ENCODE measurements around the gene KRT38. TPM values are rescaled to one million over a fixed set of nuclear protein-coding genes. Genes with fewer than 3 reads are reported as not detected.
A peak's percentile ranks its signal among the peaks of the same experiment; 100 is the strongest.

KRT38 gene
- total RNA-seq, 4 donors from 2014 or later, result not detected

- TF ChIP-seq, protein P1, sequence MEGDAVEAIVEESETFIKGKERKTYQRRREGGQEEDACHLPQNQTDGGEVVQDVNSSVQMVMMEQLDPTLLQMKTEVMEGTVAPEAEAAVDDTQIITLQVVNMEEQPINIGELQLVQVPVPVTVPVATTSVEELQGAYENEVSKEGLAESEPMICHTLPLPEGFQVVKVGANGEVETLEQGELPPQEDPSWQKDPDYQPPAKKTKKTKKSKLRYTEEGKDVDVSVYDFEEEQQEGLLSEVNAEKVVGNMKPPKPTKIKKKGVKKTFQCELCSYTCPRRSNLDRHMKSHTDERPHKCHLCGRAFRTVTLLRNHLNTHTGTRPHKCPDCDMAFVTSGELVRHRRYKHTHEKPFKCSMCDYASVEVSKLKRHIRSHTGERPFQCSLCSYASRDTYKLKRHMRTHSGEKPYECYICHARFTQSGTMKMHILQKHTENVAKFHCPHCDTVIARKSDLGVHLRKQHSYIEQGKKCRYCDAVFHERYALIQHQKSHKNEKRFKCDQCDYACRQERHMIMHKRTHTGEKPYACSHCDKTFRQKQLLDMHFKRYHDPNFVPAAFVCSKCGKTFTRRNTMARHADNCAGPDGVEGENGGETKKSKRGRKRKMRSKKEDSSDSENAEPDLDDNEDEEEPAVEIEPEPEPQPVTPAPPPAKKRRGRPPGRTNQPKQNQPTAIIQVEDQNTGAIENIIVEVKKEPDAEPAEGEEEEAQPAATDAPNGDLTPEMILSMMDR (IDR thresholded peaks at IDR 0.05), result no peak
- no peak for DNase-seq (ENCODE audit: low spot score)
- ATAC-seq (ENCODE audit: low FRiP score), result no peak
Measured at GRCh38 chr17:41452281-41452680, 11.5 kb upstream of the KRT38 start.

DNA sequence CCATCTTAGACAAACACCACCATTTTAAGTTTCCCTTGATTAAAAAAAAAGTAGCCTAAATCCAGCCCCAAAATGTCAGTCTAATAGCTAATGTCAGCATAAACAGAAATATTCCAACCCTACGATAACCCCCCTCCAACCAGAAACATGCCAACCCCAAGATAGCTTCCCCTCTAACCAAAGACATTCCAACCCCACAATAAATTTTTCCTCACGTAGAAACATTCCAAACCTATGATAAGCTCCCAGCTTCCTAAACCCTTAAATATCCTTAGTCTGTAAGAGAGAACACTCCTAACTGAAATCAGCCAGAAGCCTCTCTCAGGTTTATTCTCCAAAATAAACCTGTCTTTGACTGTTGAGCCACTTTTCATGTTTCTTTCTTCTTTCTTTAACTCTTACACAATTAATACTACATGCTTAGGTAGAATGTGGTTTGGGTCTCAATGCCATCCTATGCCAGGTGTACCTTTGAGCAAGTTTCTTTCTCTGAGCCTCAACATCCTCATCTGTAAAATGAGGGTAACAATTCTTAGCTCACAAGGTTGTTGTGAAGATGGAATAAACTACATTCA, 10.5 kb upstream of the KRT38 start:
- DNase-seq (ENCODE audit: low spot score) (no peak), ATAC-seq (ENCODE audit: low FRiP score) (no peak)
- TF ChIP-seq, protein P1 (IDR thresholded peaks at IDR 0.05), result no peak

DNA sequence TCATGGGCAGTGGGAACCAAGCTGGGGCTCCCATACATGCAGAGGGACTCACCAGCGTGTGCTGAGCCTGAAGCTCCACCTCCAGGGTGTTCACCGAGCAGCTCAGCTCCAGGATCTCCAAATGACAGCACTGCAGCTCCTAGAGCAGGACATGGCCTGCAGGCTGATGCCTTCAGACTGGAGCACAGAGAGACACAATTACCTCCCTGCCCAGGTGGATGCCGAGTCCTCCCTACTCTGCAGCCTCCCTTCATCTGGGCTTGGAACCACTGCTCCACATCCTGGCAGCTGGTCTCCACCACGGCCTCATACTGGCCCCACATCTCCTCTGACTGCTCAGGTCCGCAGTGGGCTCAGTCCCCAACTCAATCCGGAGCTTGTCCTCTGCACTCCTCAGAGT, 8.2 kb upstream of the KRT38 start:
- TF ChIP-seq, protein P1 (IDR thresholded peaks at IDR 0.05), result no peak
- ATAC-seq (ENCODE audit: low FRiP score), result no peak

DNA sequence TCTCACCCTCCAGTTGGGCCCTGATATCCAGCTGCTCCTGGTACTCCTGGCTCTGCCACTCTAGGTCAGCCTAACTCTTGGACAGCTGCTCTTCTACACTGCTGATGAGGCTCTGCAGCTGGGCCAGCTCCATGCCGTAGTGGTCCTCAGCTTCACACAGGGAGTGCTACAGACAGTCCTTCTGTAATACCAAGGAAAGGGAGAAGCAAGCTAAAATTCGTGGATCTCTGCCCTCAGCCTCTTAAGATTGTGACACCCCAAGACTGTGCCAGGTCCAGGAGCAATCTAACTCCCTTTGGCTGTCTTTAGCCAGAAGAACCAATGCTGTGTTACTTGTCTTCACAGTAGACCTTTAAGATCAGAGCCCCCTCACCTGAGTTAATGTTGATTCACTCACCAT, 7.7 kb upstream of the KRT38 start:
- TF ChIP-seq, protein P1 (IDR thresholded peaks at IDR 0.05), result no peak
- no peak for ATAC-seq (ENCODE audit: low FRiP score)
- no peak for DNase-seq (ENCODE audit: low spot score)

More for the DNA sequence above, 8.2 kb upstream of the KRT38 start:
- no peak for DNase-seq (ENCODE audit: low spot score)

- ATAC-seq (ENCODE audit: low FRiP score), result peak; percentile 84
- TF ChIP-seq, protein P1 (IDR thresholded peaks at IDR 0.05), result no peak
- no peak for DNase-seq (ENCODE audit: low spot score)
Measured at GRCh38 chr17:41446806-41447205, 6.0 kb upstream of the KRT38 start.

DNA sequence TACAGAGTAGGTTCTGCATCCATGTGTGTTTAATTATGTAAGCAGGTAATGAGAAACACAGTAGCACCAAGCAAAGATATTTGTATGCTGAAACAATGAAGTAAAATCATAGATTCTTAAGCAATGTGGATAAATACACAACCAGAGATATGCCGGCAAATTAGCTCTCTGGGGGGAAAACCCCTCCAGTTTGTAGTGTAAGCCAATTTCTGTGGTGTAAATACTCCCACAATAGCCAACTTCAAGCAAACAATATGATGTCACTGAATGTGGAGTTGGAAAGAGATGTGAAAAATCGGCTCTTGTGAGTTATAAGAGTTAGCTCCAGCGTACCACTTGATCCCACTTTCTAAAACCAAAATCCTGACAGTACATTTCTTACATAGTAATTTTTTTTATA, 3.9 kb upstream of the KRT38 start:
- ATAC-seq (ENCODE audit: low FRiP score), result no peak
- DNase-seq (ENCODE audit: low spot score), result no peak
- TF ChIP-seq, protein P1 (IDR thresholded peaks at IDR 0.05), result no peak

- TF ChIP-seq, protein P1 (IDR thresholded peaks at IDR 0.05), result no peak
- ATAC-seq (ENCODE audit: low FRiP score) (no peak), DNase-seq (ENCODE audit: low spot score) (no peak)
Measured at GRCh38 chr17:41444186-41444585, 3.4 kb upstream of the KRT38 start.
